GM19099 (cell line): ENCODE data around the gene PRPF6.
A peak's percentile ranks its signal among the peaks of the same experiment; 100 is the strongest.

Experiments
- POLR2A ChIP-seq: IDR thresholded peaks from 3 replicates; pipeline ENCODE4 v1.6.1; 2011; ENCODE audit warnings: low read depth; ENCODE audit not compliant: insufficient read length; ENCODE audit errors: extremely low read depth

The PRPF6 gene

DNA sequence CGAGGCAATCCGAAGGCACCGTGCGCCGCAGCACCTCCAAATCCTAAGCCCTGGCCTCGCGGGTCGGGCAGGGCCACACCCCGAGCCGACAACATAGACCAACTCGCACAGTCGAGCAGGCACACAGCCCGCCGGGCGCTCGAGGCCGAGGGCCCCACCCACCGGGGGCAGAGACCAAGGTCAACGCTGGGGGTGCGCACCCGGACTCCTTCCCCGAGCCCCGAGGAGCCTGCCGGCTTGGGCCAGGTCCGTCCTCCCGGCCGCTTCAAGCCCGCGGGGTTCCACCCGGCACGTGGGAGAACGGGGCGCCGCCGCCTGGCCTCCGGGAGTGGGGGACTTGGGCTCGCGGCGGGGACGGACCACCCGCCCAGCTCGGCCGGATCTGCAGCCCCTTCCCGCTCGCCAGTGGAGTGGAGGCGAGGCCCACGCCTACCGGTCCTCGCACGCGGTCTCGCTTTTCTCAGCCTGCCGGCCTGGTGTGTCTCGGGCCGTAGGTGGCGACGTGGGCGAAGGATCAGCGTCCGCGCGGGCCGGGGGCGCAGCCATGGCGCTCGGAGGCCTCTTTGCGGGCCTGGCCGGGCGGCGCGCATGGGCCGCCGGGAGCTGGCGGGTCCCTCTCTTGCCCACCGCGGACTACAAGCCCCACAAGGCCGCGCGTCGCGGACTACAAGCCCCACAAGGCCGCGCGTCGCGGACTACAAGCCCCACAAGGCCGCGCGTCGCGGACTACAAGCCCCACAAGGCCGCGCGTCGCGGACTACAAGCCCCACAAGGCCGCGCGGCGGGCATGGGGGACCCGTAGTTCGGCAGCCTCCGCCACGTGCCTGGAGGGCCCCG lies 24.9 kb upstream of the PRPF6 start, which contains the start of gene UCKL1:
TSS of gene UCKL1 (minus strand) at position 590 of the 837 bp plus-strand sequence. CDS start at position 546, 44 bp downstream.
- TF ChIP-seq POLR2A: peak; percentile 81

DNA sequence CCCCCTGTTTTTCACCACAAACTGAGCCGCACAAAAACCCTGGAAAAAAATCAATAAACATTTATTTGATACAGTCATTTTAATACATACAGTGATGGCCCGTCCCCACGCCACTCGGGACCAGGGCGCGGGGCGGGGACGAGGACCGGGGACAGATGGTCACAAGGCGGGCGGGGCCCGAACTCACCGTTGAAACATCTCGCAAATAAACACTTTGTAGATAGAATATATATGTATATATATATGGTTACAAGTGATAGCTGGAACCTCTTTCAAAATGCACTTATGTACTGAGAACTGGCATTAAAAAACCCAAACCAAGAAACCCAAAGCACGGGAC lies 24.3 kb upstream of the PRPF6 start:
- no peak for TF ChIP-seq POLR2A

DNA sequence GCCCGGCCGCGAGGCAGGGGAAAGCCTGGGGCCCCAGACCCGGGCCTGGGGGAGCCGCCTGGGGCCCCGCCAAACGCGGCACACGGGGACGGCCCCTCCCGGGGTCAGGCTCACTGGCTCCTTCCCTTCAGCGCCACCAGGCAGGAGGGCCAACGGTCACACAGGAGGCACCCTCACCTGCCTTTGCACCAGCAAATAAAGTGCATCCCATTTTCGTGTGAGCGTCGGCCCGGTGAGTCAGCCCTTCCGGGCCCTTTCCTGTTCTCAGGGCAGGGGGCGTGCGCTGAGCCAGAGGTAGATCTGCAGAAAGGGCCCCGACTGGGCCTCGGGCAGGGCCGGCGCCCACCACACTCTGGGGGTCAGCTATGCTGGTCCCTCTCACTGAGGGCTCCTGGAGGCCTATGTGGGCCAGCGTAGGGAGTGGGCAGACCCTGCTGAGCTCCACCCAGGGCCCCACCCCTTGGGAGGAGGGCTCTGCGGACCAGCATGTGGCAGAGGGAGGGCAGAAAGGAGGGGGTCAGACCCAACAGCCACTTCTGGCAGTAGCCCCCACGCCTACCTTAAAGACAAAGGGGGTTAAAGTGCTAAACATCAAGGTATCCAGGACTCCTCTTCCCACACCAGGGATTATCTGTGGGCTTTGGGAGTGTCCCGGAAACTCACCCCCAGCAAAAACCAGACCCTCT lies 23.8 kb upstream of the PRPF6 start:
- TF ChIP-seq POLR2A: peak; percentile 27

DNA sequence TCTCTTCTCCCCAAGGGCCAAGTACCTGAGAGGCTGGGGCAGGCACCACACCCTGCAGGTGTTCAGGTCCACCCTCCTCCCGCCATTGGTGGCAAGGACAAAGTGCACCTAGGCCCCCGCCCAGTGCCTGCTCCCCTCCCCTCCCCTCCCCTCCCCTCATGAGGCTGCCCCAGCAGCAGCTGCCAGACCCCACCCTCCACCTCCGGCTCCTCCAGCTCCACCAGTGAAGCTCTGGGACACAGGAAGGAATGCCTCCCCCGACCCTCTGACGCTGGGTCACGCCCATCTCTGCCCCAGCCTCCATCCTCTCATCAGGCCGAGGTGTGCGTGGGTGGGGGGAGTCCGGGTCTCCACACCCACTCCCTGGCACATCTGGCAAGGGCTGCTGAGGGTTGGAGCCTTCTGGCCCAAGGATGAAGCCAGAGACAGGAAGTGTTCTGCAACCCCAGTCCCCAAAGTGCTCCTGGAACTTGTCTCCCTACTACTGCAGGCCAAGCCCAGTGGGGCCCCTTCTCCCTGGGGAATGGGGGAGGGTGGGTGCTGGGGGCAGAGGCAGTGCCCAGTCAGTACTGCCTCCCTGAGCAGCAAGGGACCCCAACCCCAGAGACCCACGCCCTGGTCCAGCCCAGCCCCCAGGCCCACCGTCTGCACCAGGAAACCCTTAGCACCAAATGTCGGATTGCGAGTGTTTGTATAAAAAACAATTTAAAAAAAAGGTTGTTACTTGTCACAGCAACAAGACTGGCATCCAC lies 23.1 kb upstream of the PRPF6 start:
- TF ChIP-seq POLR2A: no peak

DNA sequence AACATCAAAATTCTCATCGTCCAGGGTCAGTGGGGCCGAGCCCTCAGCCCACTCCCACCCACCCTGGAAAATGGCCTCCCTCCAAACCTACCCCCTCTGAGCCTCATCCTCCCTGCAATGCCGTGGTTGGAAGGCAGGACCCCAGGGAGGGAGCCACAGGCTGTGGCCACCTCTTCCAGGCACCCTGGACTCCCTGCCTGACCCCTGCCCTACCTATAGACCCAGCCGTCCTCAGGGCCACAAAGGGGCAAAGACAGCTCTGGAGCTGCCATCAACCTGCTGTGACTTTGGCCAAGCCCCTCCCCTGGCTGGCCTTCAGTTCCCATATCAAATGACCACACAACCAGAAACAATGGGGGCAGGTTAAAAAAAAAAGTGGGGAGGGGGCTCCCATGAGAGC lies 22.5 kb upstream of the PRPF6 start:
- no peak for TF ChIP-seq POLR2A

DNA sequence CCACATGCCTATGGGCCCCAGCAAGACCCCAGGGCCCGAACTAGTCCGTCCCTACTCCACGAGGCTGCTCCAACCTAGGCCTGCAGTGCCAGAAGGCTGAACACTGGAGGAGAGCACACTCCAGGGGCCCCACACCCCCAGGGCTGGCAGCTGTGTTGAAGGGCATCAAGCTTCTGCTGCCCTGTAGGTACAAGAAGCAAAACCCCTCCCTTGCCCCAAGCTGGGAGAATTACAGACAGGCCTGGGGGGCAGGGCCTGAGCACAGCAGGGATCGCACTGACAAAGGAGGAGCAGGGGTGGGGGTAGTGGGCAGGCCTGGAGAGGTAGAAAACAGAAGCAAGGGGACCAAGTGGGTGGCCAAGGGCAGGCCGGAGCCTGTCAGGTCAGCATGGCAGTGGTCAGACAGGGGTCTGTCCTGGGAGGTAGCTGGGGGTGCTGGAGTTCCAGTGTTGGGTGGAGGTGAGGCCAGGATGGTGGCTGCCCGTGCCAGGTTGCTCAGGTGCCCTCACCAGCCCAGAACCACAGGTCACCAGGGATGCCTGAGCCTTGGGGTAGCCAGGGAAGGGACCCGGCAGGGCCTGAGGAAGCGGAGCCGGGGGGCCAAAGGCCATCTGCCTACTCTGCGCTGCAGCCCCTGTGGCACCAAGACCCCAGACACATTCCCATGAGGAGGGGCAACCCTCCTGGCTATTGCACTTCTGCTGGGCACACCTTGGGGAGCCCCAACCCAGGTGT lies 21.8 kb upstream of the PRPF6 start:
- no peak for TF ChIP-seq POLR2A

DNA sequence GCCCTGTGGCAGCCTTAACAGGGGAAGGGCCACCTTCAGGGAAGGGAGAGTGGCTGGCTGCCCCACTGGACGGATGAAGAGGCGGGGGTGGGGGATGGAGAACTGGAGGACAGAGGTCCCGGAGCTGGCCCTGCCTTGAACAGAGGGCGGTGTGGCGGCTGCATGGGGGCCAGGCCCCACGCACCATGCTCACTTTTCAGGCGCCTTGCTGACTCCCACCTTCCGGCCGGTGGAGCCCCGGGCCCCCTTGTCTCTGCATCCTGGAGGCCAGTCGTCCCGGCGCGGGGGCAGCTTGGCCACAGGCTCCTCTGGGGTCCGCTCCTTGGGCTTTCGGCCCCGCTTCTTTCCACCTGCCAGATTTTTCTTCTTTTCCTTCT lies 21.2 kb upstream of the PRPF6 start:
- TF ChIP-seq POLR2A: no peak

DNA sequence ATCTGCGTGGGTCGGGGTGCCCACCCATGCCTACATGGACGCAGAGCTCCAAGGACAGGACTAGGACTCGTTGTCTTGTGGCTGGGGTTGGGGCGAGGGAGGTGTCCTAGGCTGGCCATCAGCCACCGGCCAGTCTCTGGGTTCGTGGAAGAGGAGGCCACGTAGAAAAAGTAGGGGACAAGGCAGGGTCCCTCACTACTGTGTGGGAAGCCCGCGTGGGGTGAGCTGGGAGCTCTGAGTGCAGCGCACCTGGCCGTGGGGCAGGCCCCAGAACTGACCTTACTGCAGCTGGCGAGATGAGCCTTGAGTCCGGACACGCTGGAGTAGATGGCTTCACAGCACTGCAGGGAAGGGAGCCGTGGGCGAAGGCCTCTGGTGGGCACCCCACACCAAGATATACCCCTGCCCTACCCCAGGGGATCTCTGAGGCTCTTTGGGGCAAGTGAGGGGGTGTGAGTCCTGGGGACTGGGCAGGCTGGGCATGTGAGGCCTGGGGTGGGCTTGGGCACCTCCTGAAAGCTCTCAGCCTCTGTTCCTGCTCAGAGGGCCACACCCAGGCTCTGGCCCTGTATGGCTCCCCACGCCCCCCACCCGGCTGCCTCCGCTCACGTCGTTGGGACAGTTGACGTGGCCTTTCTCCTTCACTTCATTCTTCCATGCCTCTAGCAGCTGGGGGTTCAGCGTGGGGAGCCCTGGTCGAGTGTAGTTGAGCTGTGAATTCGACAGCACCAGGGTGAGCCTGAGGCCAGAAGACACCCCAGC lies 19.1 kb upstream of the PRPF6 start:
- no peak for TF ChIP-seq POLR2A

DNA sequence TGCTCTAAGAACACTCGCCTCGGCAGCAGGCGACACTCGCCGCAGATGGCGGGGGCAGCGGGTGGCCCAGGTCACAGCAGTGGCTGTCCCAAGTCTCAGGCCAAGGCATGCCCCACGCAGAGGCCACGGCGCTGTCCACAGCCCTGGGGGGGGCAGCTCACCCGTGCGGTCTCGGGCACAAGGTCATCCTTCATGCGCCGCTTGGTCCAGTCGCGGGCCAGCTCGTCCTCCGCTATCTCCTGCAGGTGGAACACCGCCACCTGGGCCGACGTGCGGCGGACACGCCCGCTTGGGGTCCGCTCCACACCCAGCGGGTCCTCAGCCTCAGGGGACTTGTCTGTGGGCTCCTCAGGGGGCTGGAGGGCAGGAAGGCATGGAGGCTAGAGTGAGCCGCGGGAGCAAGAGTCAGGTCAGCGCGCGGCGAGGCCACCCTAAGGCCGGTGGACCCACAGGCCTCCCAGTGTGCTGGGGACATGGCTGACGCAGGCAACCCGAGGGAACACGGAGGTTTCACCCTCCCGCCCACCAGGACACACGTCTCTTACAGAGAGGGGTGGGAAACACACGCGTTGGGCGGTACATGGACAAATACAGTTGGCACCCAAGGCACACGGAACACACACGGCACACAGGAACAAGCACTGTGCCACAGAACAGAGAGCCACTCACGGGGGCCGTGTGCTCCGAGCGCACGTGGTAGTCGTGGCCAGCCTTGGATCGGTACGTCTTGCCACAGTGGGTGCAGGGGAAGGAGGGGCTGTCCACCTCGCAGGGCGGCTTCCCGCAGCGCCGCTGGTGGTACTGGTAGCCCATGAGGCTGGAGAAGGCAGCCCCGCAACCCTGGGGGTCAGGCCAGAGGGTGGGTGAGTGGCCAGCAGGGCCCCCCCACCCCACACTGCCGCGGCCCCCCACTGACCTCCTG lies 18.2 kb upstream of the PRPF6 start:
- no peak for TF ChIP-seq POLR2A

DNA sequence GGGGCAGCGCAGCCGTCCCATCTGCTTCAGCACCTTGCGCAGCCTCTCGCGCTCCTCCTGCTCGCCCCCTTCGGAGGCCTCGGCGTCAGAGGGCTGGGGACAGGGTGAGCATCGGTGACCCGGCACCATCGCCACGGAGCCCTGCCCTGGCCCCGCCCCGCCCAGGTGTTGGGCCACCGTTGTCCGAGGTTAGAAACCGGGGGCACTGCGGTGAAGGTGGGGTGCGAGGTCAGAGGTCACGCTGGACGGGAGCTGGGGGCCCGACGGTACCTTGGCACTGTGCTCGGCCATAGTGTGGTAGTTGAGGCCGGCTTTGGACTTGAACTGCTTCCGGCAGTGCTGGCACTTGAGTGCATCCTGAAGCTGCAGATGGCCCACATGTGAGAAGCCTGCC lies 17.6 kb upstream of the PRPF6 start:
- TF ChIP-seq POLR2A: no peak

DNA sequence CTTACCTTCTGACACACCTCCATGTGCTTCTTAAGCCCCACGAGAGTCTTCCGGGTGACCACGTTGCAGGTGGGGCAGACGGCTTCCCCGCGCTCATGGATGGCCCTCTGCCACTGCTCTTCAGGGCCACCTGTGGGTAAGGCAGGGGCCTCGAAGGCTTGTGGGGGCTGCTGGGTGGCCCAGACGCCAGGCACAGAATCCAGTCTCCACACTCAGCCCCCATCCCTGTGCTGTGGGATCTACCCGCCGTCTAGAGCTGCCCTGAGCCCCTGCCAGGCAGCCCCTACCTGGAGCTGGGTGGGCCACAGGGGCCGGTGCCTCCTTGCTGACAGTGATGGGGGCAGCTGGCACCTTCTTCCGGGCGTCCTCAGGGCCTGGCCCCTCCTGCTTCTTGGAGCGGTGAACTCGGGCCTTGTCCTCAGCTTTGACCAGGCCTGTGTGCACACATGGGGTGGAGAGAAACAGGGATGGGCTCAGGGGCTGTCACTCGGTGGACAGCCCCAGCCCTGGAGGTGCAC lies 17.1 kb upstream of the PRPF6 start:
- TF ChIP-seq POLR2A: no peak

DNA sequence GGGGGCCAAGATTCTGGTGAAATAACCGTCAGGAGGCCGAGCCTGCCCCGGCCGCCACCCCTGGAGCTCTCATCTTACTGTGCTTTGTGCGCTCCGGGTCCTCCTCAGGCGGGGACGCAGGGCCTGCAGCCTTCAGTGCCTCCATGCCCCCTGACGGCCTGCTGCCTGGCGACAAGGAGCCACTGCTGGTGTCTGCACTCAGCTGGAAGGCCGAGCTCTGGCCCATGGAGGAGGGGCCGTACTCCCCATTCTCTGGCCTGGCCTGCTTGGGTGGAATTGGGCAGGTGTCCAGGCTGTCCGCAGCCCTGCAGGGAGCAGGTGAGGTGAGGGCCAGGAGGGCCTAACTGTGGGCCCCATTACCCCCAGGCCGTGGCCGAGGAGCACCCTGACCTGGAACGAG lies 16.5 kb upstream of the PRPF6 start:
- no peak for TF ChIP-seq POLR2A
